Stimulated activated naive CD8-positive, alpha-beta T cell treated with anti-CD3 and anti-CD28 coated beads, Interleukin-15, amount 100 ng/mL, for 72 hours (primary cell): ENCODE data around the gene CCDC12.
A peak's percentile ranks its signal among the peaks of the same experiment; 100 is the strongest.
"Not testable (repeated sequence)": the region's sequence is repeated elsewhere in the genome, so short reads cannot be mapped to it uniquely, and the experiment has no call there.

Experiments
- ATAC-seq: fragments of 150-1000 bp; cut with Tn5 transposase; 2 replicates; pipeline ENCODE4 v1.10.0; 2021; ENCODE audit warnings: mild to moderate bottlenecking, moderate library complexity
- DNase-seq, 2 donors: peaks; one replicate each; pipeline ENCODE4 v3.0.0; 2021 to 2022
- H3K27ac Mint-ChIP-seq, 2 donors: one replicate each; pipeline ENCODE4 v1.8.0; 2022; ENCODE audit warnings: mild to moderate bottlenecking in 2 of 2, mixed read lengths in 2 of 2, moderate library complexity in 2 of 2
- H3K27me3 Mint-ChIP-seq: one replicate; pipeline ENCODE4 v1.8.0; 2022; ENCODE audit warnings: mixed read lengths
- H3K4me1 Mint-ChIP-seq: one replicate; pipeline ENCODE4 v1.8.0; 2022; ENCODE audit warnings: mild to moderate bottlenecking, mixed read lengths
- H3K4me3 Mint-ChIP-seq, 2 donors: one replicate each; pipeline ENCODE4 v1.8.0; 2022; ENCODE audit warnings: mild to moderate bottlenecking in 2 of 2, mixed read lengths in 2 of 2, moderate library complexity in 1 of 2
- H3K9me3 Mint-ChIP-seq, 2 donors: one replicate each; pipeline ENCODE4 v1.8.0; 2022; ENCODE audit warnings: mixed read lengths in 2 of 2

CCDC12 gene

GRCh38 chr3:46910914-46911313, 65.6 kb downstream of the CCDC12 start:
- not testable (repeated sequence) for H3K27me3 Mint-ChIP-seq, DNase-seq, H3K27ac Mint-ChIP-seq, H3K4me3 Mint-ChIP-seq, ATAC-seq, H3K9me3 Mint-ChIP-seq
- peaks cover 25% of the 10 kb centered on the region for H3K4me1 Mint-ChIP-seq

DNA sequence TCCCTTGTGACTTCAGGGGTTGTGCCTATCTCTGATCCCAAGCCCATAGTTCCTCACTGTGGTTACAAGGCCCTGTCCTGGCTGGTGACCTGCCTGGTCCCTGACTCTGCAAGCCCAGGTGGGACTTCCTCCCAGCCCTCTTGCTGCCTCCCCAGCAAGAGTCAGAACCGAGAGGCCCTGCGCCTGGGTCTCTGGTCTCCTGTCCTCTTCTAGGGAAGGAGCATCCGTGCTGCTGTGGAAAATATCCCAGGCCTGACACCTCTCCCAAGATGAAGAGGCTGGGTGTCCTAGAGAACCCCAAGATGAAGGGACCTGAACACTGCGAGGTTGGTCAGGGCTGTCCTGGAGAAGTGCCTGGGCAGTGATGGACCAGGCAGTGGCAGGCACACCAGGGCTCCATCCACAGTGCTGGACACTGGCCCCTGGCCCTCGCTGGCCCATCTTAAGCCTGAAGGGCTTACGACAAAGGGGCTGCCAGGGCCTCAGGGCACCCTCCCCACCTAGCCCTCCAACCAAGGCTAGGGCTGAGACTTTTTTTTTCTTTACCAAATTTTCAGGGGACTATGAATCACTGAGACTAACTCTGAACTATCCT, 66.3 kb downstream of the CCDC12 start:
- Mint-ChIP-seq H3K9me3 (no peaks in the 10 kb centered on the region), H3K4me1 (peaks cover 18% of the 10 kb centered on the region), H3K4me3 (no peak overlapping the region), H3K27me3 (no peaks in the 10 kb centered on the region), H3K27ac (peak overlapping the region in 1 of 2 donors; percentile 2)
- ATAC-seq (no peak), DNase-seq (no peak)

GRCh38 chr3:46909535-46910161, 66.9 kb downstream of the CCDC12 start:
- Mint-ChIP-seq H3K9me3 (no peaks in the 10 kb centered on the region), H3K27ac (peak overlapping the region; percentile 22 to 47), H3K27me3 (no peaks in the 10 kb centered on the region), H3K4me3 (no peak overlapping the region), H3K4me1 (peaks cover 13% of the 10 kb centered on the region)
- ATAC-seq (peak; percentile 85), DNase-seq (peak; percentile 77 to 84)

- ATAC-seq (no peak), DNase-seq (no peak)
- Mint-ChIP-seq H3K27me3 (no peaks in the 10 kb centered on the region), H3K9me3 (no peaks in the 10 kb centered on the region), H3K27ac (peak overlapping the region in 1 of 2 donors; percentile 22), H3K4me3 (no peak overlapping the region), H3K4me1 (peaks cover 13% of the 10 kb centered on the region)
These were observed 67.5 kb downstream of the CCDC12 start for GRCh38 chr3:46908986-46909534.

GRCh38 chr3:46908294-46908985, 68.1 kb downstream of the CCDC12 start:
- Mint-ChIP-seq H3K9me3 (no peaks in the 10 kb centered on the region), H3K4me3 (no peak overlapping the region), H3K4me1 (peaks cover 8% of the 10 kb centered on the region), H3K27me3 (no peaks in the 10 kb centered on the region), H3K27ac (no peak overlapping the region)
- DNase-seq (no peak), ATAC-seq (no peak)

GRCh38 chr3:46907960-46908293, 68.6 kb downstream of the CCDC12 start:
- peaks cover 6% of the 10 kb centered on the region for H3K4me1 Mint-ChIP-seq
- H3K27me3 Mint-ChIP-seq, result no peaks in the 10 kb centered on the region
- no peak overlapping the region for H3K4me3 Mint-ChIP-seq

GRCh38 chr3:46907271-46907670, 69.3 kb downstream of the CCDC12 start:
- H3K4me1 Mint-ChIP-seq, result peaks cover 6% of the 10 kb centered on the region
- H3K9me3 Mint-ChIP-seq, result no peaks in the 10 kb centered on the region
- no peak for DNase-seq
- no peak overlapping the region for H3K4me3 Mint-ChIP-seq
- no peak for ATAC-seq
- H3K27ac Mint-ChIP-seq, result no peak overlapping the region
- no peaks in the 10 kb centered on the region for H3K27me3 Mint-ChIP-seq

More at GRCh38 chr3:46907960-46908293, 68.6 kb downstream of the CCDC12 start:
- Mint-ChIP-seq H3K9me3 (no peaks in the 10 kb centered on the region), H3K27ac (no peak overlapping the region)
- ATAC-seq, result no peak
- no peak for DNase-seq

DNA sequence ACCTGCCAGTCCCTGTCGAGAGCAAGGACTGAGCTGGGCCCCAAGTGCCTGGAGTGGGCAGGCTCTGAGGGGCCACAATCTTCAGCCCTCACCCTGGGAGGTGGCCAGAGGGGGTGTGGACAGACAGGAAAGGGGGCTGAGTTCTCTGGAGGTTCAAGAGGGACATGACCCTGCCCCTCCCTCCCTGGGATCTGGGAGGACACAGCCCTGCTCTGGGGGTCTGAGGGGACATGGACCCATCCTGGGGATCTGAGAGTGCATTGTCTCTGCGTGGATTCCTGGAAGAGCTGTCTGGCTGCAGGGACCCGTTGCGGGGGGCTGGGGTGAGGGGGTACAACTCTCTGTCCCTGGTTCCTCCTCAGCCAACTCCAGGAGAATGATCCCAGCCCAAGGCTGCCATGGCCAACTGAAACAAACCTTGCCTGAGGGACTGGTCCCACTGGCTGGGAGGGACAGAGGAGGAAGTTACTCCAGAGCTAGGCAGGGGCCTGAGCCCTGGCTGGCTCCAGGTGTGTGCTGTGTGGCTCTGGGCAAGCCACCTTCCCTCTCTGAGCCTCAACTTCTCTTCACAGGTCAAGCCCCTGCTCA, 70.0 kb downstream of the CCDC12 start:
- no peak overlapping the region for H3K4me3 Mint-ChIP-seq
- no peaks in the 10 kb centered on the region for H3K9me3 Mint-ChIP-seq
- H3K27me3 Mint-ChIP-seq, result no peaks in the 10 kb centered on the region
- peaks cover 6% of the 10 kb centered on the region for H3K4me1 Mint-ChIP-seq
- H3K27ac Mint-ChIP-seq, result no peak overlapping the region
- ATAC-seq, result no peak
- no peak for DNase-seq

DNA sequence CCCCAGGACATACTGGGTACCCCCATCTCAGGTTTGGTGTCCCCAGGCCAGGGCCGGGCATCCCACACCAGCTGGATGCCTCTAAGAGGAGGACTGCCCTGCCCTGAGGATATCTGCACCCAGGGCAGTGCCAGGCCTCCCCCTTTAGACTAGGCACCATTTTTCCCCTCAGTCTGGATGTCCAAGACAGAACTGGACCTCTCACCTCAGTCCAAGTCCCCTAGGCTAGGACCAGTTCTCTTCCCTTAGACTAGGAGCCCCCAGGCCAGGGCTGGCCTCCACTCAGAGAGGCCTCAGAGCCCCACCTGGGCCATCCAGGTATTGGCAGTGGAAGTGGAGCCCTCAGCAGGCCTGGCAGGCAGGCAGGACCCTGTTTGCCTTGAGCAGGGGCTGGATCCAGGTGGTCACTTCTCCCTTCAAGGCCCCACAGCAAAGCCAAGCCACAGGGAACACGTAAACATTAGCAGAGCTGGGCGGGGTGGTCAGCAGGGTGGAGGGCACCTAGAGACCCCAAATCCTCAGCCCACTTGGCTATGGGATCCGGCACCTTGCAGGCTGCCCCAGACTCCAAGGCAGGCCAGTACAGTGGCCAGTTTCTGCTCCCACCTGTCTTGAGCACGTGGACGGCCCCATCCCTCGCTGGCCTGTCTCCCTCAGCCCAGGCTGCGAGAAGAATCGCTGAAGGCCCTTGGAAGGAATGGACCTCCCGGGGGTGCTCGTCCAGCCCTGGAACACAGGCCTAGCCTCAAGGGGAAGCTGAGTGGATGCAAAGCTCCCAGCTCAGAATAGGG, 70.7 kb downstream of the CCDC12 start:
- ATAC-seq (no peak), DNase-seq (no peak)
- no peak overlapping the region for H3K27ac Mint-ChIP-seq
- H3K4me3 Mint-ChIP-seq, result no peak overlapping the region
- peaks cover 6% of the 10 kb centered on the region for H3K4me1 Mint-ChIP-seq
- no peaks in the 10 kb centered on the region for H3K9me3 Mint-ChIP-seq
- peaks cover 1% of the 10 kb centered on the region for H3K27me3 Mint-ChIP-seq

- ATAC-seq (no peak), DNase-seq (no peak)
- Mint-ChIP-seq H3K4me1 (peaks cover 6% of the 10 kb centered on the region), H3K27me3 (peaks cover 8% of the 10 kb centered on the region), H3K4me3 (no peak overlapping the region), H3K9me3 (no peaks in the 10 kb centered on the region), H3K27ac (no peak overlapping the region)
These were observed 71.4 kb downstream of the CCDC12 start for GRCh38 chr3:46905213-46905560.

DNA sequence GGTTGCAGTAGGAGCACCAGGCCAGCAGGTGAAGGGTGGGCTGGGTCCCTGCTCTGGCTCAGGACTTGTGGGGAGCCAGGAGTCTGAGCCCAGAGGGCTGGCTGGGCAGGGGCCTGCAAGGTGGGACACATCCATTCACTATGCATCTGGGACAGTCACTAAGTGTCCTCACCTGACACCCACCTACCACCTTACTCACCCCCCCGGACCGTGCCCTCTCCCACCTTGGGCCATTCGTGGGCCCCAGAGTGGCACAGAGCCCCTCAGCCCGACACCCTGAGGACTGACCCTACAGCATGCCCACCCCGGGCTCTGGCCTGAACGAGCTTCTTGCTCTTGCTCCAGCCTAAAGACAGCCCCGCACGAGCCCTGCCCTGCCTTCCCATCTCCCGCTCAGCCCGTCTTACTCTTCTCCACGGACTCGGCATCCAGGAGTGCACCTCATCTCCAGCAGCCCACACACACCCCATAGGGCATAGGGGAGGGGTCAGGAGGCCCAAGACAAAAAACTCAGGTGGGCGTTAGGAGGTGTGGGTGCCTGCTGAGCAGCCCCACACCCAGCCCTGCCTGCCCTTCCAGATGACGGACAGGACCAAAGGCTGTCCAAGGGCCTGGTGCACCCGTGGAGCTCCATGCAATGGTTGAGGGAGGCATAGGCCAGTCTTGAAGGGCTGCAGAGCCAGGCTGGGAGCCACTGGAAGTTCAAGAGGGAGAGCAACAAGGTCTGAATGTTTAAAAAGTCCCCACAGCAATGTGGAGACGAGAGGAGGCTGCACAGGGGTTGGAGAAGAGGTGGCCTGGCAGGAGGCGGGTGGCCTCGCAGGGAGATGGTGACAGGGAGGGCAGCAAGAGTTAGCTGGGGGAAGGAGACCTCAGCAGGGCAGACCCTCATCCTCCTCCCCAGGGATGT, 72.0 kb downstream of the CCDC12 start:
- no peak for ATAC-seq
- Mint-ChIP-seq H3K4me3 (no peak overlapping the region), H3K27me3 (peaks cover 12% of the 10 kb centered on the region), H3K4me1 (peaks cover 4% of the 10 kb centered on the region), H3K9me3 (no peaks in the 10 kb centered on the region), H3K27ac (no peak overlapping the region)
- no peak for DNase-seq

- ATAC-seq, result no peak
- no peak for DNase-seq
- peaks cover 20% of the 10 kb centered on the region for H3K27me3 Mint-ChIP-seq
- no peak overlapping the region for H3K4me3 Mint-ChIP-seq
- no peaks in the 10 kb centered on the region for H3K9me3 Mint-ChIP-seq
- no peak overlapping the region for H3K27ac Mint-ChIP-seq
- H3K4me1 Mint-ChIP-seq, result peaks cover 2% of the 10 kb centered on the region
These were observed 72.9 kb downstream of the CCDC12 start for GRCh38 chr3:46903341-46904302.

GRCh38 chr3:46902188-46902631, 74.3 kb downstream of the CCDC12 start:
- ATAC-seq (no peak), DNase-seq (no peak)
- peaks cover 10% of the 10 kb centered on the region for H3K4me1 Mint-ChIP-seq
- no peak overlapping the region for H3K27ac Mint-ChIP-seq
- H3K27me3 Mint-ChIP-seq, result peaks cover 32% of the 10 kb centered on the region
- H3K4me3 Mint-ChIP-seq, result no peak overlapping the region
- H3K9me3 Mint-ChIP-seq, result no peaks in the 10 kb centered on the region
